ENCODE data around the gene ZBTB46. TPM values are rescaled to one million over a fixed set of nuclear protein-coding genes. Genes with fewer than 3 reads are reported as not detected.

ZBTB46 gene
- polyA plus RNA-seq, 1 donor: 18.1 TPM

- DNase-seq (ENCODE audit: low read depth): no peak
These were observed 8.6 kb upstream of the ZBTB46 start for GRCh38 chr20:63839620-63840019.

- DNase-seq (ENCODE audit: low read depth): no peak
These were observed 6.4 kb upstream of the ZBTB46 start for GRCh38 chr20:63837479-63837878.

- DNase-seq (ENCODE audit: low read depth): no peak
These were observed 5.6 kb upstream of the ZBTB46 start for GRCh38 chr20:63836458-63837344.

GRCh38 chr20:63835021-63835858 lies 4.2 kb upstream of the ZBTB46 start:
- DNase-seq (ENCODE audit: low read depth): peak; percentile 67

GRCh38 chr20:63834491-63834880 lies 3.4 kb upstream of the ZBTB46 start:
- no peak for DNase-seq (ENCODE audit: low read depth)

- DNase-seq (ENCODE audit: low read depth): no peak
These were observed 2.9 kb upstream of the ZBTB46 start for GRCh38 chr20:63833776-63834490.

GRCh38 chr20:63831993-63832686 lies 1.1 kb upstream of the ZBTB46 start:
- DNase-seq (ENCODE audit: low read depth): no peak

GRCh38 chr20:63831646-63831992 lies 555 bp upstream of the ZBTB46 start:
- no peak for DNase-seq (ENCODE audit: low read depth)

- DNase-seq (ENCODE audit: low read depth): no peak
These were observed 874 bp downstream of the ZBTB46 start for GRCh38 chr20:63829945-63830835.

GRCh38 chr20:63829603-63829944 lies 1.5 kb downstream of the ZBTB46 start:
- DNase-seq (ENCODE audit: low read depth): no peak

- no peak for DNase-seq (ENCODE audit: low read depth)
These were observed 2.1 kb downstream of the ZBTB46 start for GRCh38 chr20:63828951-63829350.

GRCh38 chr20:63828545-63828944 lies 2.5 kb downstream of the ZBTB46 start:
- no peak for DNase-seq (ENCODE audit: low read depth)

- DNase-seq (ENCODE audit: low read depth): no peak
These were observed 2.9 kb downstream of the ZBTB46 start for GRCh38 chr20:63828124-63828523.

- DNase-seq (ENCODE audit: low read depth): no peak
These were observed 4.3 kb downstream of the ZBTB46 start for GRCh38 chr20:63826753-63827152.

- DNase-seq (ENCODE audit: low read depth): no peak
These were observed 5.5 kb downstream of the ZBTB46 start for GRCh38 chr20:63825331-63826118.

- DNase-seq (ENCODE audit: low read depth): no peak
These were observed 7.3 kb downstream of the ZBTB46 start for GRCh38 chr20:63823691-63824311.

- DNase-seq (ENCODE audit: low read depth): no peak
These were observed 8.8 kb downstream of the ZBTB46 start for GRCh38 chr20:63822276-63822696.

- no peak for DNase-seq (ENCODE audit: low read depth)
These were observed 9.3 kb downstream of the ZBTB46 start for GRCh38 chr20:63821811-63822210.

GRCh38 chr20:63819224-63819921 lies 11.7 kb downstream of the ZBTB46 start:
- no peak for DNase-seq (ENCODE audit: low read depth)
